ENCODE measurements around the gene FAM168A.

GRCh38 chr11:73478737-73479347 lies 119.1 kb downstream of the FAM168A start:
- peak; percentile 80 for TF ChIP-seq CTCF (IDR thresholded peaks at IDR 0.05)
- TF ChIP-seq EZH2 (IDR thresholded peaks at IDR 0.05) = no peak
- TF ChIP-seq EZH2phosphoT487 (IDR thresholded peaks at IDR 0.05) = no peak
